IgD-negative memory B cell (primary cell): ENCODE data around the gene PRR5. TPM values are rescaled to one million over a fixed set of nuclear protein-coding genes. Genes with fewer than 3 reads are reported as not detected.

ENCODE experiments used
- H3K27ac Mint-ChIP-seq, 3 donors: one replicate each; pipeline ENCODE4 v1.8.0; 2020 to 2022; ENCODE audit warnings: mild to moderate bottlenecking in 3 of 3, mixed read lengths in 3 of 3, moderate library complexity in 1 of 3
- H3K27me3 Mint-ChIP-seq: one replicate; pipeline ENCODE4 v1.8.0; 2021; ENCODE audit warnings: mixed read lengths
- H3K36me3 Mint-ChIP-seq: one replicate; pipeline ENCODE4 v1.8.0; 2020; ENCODE audit warnings: mild to moderate bottlenecking, mixed read lengths
- H3K4me1 Mint-ChIP-seq, 3 donors: one replicate each; pipeline ENCODE4 v1.8.0; 2020 to 2022; ENCODE audit warnings: mixed read lengths in 3 of 3, mild to moderate bottlenecking in 1 of 3
- H3K4me3 Mint-ChIP-seq, 4 donors: one replicate each; pipeline ENCODE4 v1.8.0; 2020 to 2022; ENCODE audit warnings: mild to moderate bottlenecking in 4 of 4, mixed read lengths in 4 of 4, moderate library complexity in 3 of 4
- H3K9me3 Mint-ChIP-seq, 3 donors: one replicate each; pipeline ENCODE4 v1.8.0; 2020 to 2021; ENCODE audit warnings: mixed read lengths in 3 of 3, mild to moderate bottlenecking in 1 of 3
- polyA plus RNA-seq: library from polyadenylated mRNA; unstranded; fragments of 300-500 nt; fragmentation: Illumina TruSeq; gene quantifications from one replicate; pipeline ENCODE4 v1.2.3, GENCODE V29; 2021

PRR5 gene
- polyA plus RNA-seq, 1 donor from 2014 or later = 40.3 TPM

DNA sequence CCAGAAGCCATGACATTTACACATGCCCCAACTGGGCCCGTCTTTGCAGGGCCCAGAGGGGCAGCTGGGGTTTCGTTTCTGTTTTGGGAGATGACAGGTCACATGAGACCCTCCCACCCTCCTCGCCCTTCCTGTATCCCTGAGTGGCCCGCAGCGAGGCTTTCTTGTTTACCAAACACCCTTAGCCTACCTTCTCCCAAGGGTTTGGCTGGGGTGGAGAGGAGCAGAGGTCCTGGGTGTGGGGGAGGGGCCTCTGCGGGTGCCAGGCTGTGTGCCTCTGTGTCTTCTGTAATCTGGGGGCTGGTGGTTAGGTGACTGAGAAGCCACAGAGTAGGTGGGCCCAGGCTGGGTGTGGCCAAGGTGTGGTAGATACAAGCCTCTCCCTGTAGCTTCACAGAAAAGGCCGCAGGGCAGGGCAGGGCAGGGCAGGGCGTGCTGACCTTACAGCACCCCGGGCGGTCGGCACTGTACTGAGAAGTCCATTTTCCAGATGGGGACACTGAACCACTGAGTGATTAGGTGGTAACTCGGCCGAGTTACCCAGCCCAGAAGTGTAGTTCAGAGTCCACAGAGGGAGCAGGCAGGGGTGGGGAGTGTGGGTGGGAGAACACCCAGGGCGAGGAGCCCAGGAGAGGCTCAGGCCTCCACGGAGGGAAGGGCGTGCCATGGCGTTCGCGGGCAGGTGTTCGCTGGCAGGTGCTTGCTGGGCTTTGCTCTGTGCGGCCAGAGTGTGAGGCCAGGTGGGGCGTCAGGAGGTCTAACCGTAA lies 8.7 kb downstream of the PRR5 start:
- no peaks in the 10 kb centered on the region for H3K36me3 Mint-ChIP-seq
- peak overlapping the region; percentile 74 to 87 (median 84) for H3K27ac Mint-ChIP-seq
- H3K9me3 Mint-ChIP-seq = no peaks in the 10 kb centered on the region
- H3K4me1 Mint-ChIP-seq = peaks cover 12 to 22% (median 22%) of the 10 kb centered on the region in 3 donors
- H3K4me3 Mint-ChIP-seq = peak overlapping the region; percentile 73 to 95 (median 87)
- no peaks in the 10 kb centered on the region for H3K27me3 Mint-ChIP-seq

- H3K4me3 Mint-ChIP-seq = peak overlapping the region in 3 of 4 donors; percentile 80 to 95 (median 94)
- peak overlapping the region in 2 of 3 donors; percentile 84 to 87 for H3K27ac Mint-ChIP-seq
- H3K27me3 Mint-ChIP-seq = no peaks in the 10 kb centered on the region
- H3K36me3 Mint-ChIP-seq = no peaks in the 10 kb centered on the region
- peaks cover 12 to 22% (median 19%) of the 10 kb centered on the region in 3 donors for H3K4me1 Mint-ChIP-seq
- H3K9me3 Mint-ChIP-seq = no peaks in the 10 kb centered on the region
Observed at GRCh38 chr22:44711241-44711560, 9.2 kb downstream of the PRR5 start.

DNA sequence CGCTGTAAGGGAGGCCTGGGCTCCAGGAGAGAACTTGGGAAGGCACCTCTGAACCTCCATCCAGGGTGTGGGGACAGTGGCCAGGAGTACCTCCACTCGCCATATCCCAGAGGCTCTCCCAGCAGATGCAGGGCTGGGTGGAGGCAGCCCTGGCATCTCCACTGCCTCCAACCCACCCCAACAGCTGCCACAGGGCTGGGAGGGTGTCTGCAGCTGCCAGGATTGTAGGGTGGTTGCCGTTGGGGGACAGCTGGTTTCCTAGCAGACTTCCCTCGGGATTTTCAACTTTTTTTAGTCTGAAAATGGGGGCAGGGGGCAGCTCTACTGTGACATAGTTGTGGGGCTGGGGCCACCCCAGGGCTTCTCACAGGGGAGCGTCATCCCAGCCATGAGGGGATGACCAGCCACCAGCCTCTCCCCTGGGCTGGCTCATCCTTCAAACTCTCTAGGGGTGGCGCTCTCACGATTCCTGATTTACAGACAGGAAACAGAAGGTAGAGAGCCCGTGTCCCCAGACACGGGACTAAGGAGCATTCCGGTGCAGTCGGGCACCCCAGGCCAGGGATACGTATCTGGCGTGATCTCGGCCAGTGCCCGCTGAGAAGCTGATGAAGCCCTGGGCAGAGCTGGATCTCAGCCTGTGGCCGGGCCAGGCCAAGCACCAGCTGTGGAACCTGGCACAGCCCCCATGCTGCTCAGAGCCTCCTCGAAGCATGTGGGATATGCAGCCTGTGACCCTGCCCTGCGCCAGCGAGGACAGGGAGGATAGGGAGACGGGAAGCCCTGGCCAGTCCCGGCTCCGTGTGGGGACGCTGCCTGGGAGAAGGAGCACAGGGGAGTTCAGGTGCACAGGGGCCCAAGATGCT lies 9.9 kb downstream of the PRR5 start:
- H3K36me3 Mint-ChIP-seq = no peaks in the 10 kb centered on the region
- no peaks in the 10 kb centered on the region for H3K27me3 Mint-ChIP-seq
- peak overlapping the region in 1 of 4 donors; percentile 76 for H3K4me3 Mint-ChIP-seq
- no peaks in the 10 kb centered on the region for H3K9me3 Mint-ChIP-seq
- H3K4me1 Mint-ChIP-seq = peaks cover 12 to 22% (median 19%) of the 10 kb centered on the region in 3 donors
- H3K27ac Mint-ChIP-seq = peak overlapping the region in 2 of 3 donors; percentile 84 to 87

- H3K4me3 Mint-ChIP-seq = no peak overlapping the region
- no peaks in the 10 kb centered on the region for H3K36me3 Mint-ChIP-seq
- no peaks in the 10 kb centered on the region for H3K9me3 Mint-ChIP-seq
- H3K27ac Mint-ChIP-seq = no peak overlapping the region
- H3K4me1 Mint-ChIP-seq = peaks cover 12 to 22% (median 21%) of the 10 kb centered on the region in 3 donors
- H3K27me3 Mint-ChIP-seq = no peaks in the 10 kb centered on the region
Observed at GRCh38 chr22:44712962-44713361, 11.0 kb downstream of the PRR5 start.

DNA sequence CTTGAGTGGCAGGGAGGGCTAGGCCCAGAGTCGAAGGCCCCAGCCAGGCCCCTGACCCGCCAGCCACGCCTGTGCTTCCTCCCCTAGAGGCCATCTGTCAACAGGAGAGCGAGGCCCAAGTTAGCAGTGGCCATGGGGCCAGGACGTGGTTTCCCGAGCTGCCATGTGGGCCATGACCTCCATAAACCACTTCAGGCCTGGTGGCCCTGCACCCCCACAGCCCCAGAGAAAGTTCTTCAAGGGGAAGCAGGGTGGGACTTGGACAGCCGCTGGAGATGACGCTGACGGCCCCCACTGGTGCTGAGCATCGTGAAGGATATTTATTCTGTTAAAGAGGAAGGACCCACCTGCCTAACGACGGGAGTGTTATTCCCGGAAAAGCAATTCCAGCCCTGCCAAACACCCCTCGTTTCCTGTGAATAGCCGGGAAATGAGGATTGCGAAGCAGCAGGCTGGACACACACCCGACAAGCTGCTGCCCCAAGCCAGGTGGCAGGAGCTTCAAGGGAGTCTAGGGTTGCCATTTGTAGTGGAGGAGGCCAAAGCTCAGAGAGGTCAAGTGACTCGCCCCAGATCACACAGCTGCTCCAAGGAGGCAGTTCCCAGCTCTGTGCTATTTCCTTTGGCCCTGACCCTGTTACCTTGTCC lies 12.8 kb downstream of the PRR5 start:
- no peaks in the 10 kb centered on the region for H3K9me3 Mint-ChIP-seq
- no peak overlapping the region for H3K4me3 Mint-ChIP-seq
- no peaks in the 10 kb centered on the region for H3K27me3 Mint-ChIP-seq
- no peaks in the 10 kb centered on the region for H3K36me3 Mint-ChIP-seq
- H3K4me1 Mint-ChIP-seq = peaks cover 19 to 27% (median 22%) of the 10 kb centered on the region in 3 donors
- H3K27ac Mint-ChIP-seq = no peak overlapping the region

GRCh38 chr22:44718418-44718817 lies 16.4 kb downstream of the PRR5 start:
- no peaks in the 10 kb centered on the region for H3K9me3 Mint-ChIP-seq
- H3K27ac Mint-ChIP-seq = peak overlapping the region; percentile 3 to 33 (median 14)
- no peaks in the 10 kb centered on the region for H3K36me3 Mint-ChIP-seq
- peak overlapping the region in 3 of 4 donors; percentile 1 to 46 (median 6) for H3K4me3 Mint-ChIP-seq
- peaks cover 8 to 22% (median 11%) of the 10 kb centered on the region in 3 donors for H3K4me1 Mint-ChIP-seq
- H3K27me3 Mint-ChIP-seq = no peaks in the 10 kb centered on the region

- H3K9me3 Mint-ChIP-seq = no peaks in the 10 kb centered on the region
- no peaks in the 10 kb centered on the region for H3K36me3 Mint-ChIP-seq
- H3K4me3 Mint-ChIP-seq = no peak overlapping the region
- no peaks in the 10 kb centered on the region for H3K27me3 Mint-ChIP-seq
- H3K4me1 Mint-ChIP-seq = peaks cover 8 to 18% (median 11%) of the 10 kb centered on the region in 3 donors
- H3K27ac Mint-ChIP-seq = peak overlapping the region in 2 of 3 donors; percentile 26 to 78
Observed at GRCh38 chr22:44719586-44720368, 17.8 kb downstream of the PRR5 start.

DNA sequence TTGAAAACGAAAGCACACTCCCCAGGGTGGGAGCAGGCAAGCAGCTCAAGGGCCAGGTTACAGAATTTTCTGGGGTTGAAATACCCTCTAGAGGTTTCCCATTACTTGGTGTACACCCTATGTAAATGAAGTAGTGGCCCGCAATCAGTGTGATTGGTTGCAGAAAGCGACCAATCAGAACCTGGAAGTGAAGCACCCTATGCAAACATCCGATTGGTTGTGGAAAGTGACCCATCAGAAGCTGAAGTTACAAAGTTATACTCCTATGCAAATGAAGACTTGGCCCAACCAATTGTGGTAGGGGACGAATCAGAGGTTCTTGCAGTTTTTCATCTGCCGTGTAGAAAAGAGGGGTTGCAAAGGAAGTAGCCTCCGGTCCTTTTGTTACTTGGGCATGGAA lies 19.2 kb downstream of the PRR5 start:
- Mint-ChIP-seq H3K36me3 (no peaks in the 10 kb centered on the region), H3K9me3 (no peaks in the 10 kb centered on the region), H3K4me3 (peak overlapping the region in 1 of 4 donors; percentile 23), H3K27me3 (no peaks in the 10 kb centered on the region), H3K27ac (peak overlapping the region in 1 of 3 donors; percentile 14), H3K4me1 (peaks cover 8 to 18% (median 11%) of the 10 kb centered on the region in 3 donors)

- peaks cover 8 to 18% (median 9%) of the 10 kb centered on the region in 3 donors for H3K4me1 Mint-ChIP-seq
- H3K4me3 Mint-ChIP-seq = no peak overlapping the region
- no peak overlapping the region for H3K27ac Mint-ChIP-seq
- no peaks in the 10 kb centered on the region for H3K27me3 Mint-ChIP-seq
- H3K9me3 Mint-ChIP-seq = no peaks in the 10 kb centered on the region
- no peaks in the 10 kb centered on the region for H3K36me3 Mint-ChIP-seq
Observed at GRCh38 chr22:44722611-44723010, 20.6 kb downstream of the PRR5 start.

DNA sequence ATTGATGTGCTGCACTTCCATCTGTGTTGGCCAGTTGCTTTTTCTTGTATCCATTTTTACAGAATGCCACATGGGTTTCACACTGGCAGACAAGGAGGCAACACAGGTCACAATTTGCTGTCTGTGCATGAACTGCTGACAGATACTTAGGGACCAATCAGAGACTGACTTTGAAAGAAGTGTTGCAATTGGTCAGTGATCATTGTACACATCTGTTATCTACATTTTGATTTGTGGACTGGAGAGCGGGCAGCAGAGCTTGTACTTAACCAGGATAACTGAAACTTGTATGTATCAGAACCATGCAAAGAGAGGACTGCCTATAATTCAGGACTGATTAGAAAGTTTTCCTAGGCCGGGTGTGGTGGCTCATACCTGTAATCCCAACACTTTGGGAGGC lies 21.8 kb downstream of the PRR5 start:
- H3K4me3 Mint-ChIP-seq = no peak overlapping the region
- peaks cover 1 to 9% (median 4%) of the 10 kb centered on the region in 3 donors for H3K4me1 Mint-ChIP-seq
- H3K27me3 Mint-ChIP-seq = no peaks in the 10 kb centered on the region
- H3K36me3 Mint-ChIP-seq = no peaks in the 10 kb centered on the region
- no peaks in the 10 kb centered on the region for H3K9me3 Mint-ChIP-seq
- no peak overlapping the region for H3K27ac Mint-ChIP-seq

DNA sequence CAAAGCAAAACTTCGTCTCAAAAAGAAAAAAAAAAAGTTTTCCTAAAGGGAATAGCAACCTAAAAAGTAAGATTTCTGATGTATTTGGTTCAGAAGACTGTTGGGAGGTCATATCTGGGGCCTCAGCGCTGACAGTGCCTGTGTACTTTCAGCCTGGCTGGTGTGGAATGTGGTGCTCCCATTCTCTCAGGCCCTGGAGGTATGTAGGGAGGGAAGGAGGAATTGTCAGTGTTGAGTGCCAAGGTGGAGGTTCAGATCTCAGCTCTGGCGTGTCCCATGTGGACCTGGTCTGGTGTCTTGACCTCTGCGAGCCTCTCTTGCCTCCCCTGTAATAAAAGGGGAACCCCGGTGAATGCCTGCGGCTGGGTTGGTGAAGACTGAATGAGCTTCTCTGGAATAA lies 22.4 kb downstream of the PRR5 start:
- Mint-ChIP-seq H3K4me1 (peaks cover 0 to 7% (median 3%) of the 10 kb centered on the region in 3 donors), H3K27ac (peak overlapping the region in 1 of 3 donors; percentile 62), H3K9me3 (no peaks in the 10 kb centered on the region), H3K27me3 (no peaks in the 10 kb centered on the region), H3K36me3 (no peaks in the 10 kb centered on the region), H3K4me3 (no peak overlapping the region)

GRCh38 chr22:44724859-44725258 lies 22.9 kb downstream of the PRR5 start:
- Mint-ChIP-seq H3K4me3 (no peak overlapping the region), H3K4me1 (peaks cover 0 to 7% (median 3%) of the 10 kb centered on the region in 3 donors), H3K27ac (no peak overlapping the region), H3K9me3 (no peaks in the 10 kb centered on the region), H3K27me3 (no peaks in the 10 kb centered on the region), H3K36me3 (no peaks in the 10 kb centered on the region)

- no peak overlapping the region for H3K27ac Mint-ChIP-seq
- H3K9me3 Mint-ChIP-seq = no peaks in the 10 kb centered on the region
- no peaks in the 10 kb centered on the region for H3K36me3 Mint-ChIP-seq
- no peaks in the 10 kb centered on the region for H3K27me3 Mint-ChIP-seq
- no peak overlapping the region for H3K4me3 Mint-ChIP-seq
- peaks cover 0 to 3% (median 0%) of the 10 kb centered on the region in 3 donors for H3K4me1 Mint-ChIP-seq
Observed at GRCh38 chr22:44726439-44726838, 24.4 kb downstream of the PRR5 start.

DNA sequence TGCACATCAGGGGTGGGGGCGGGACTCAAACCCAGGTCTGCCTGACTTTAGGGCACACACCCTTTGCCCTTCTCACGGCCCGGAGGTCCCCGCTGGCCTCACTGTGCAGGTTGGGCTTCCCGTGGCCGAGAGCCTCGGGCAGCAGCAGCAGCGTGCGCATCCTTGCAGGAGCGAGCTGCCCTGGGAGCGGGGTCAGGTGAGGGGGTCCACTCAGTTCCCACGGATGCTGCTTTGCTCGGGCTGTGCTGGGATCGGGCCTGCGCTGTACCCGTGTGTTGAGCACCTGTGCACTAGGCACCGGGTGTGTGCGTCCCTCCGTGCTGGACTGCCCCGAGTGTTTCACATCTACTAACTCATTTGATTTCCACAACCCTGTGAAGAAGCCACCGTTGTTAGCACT lies 25.1 kb downstream of the PRR5 start:
- Mint-ChIP-seq H3K9me3 (no peaks in the 10 kb centered on the region), H3K27me3 (no peaks in the 10 kb centered on the region), H3K27ac (no peak overlapping the region), H3K36me3 (no peaks in the 10 kb centered on the region), H3K4me3 (no peak overlapping the region), H3K4me1 (peaks cover 0 to 2% (median 0%) of the 10 kb centered on the region in 3 donors)
